HepG2 (cell line): ENCODE measurements around the gene ACSM2B. TPM values are rescaled to one million over a fixed set of nuclear protein-coding genes. Genes with fewer than 3 reads are reported as not detected.
A peak's percentile ranks its signal among the peaks of the same experiment; 100 is the strongest.

Experiments used
- ATAC-seq: fragments of 200-7000 bp; cut with Tn5 transposase; 3 replicates; pipeline ENCODE4 v1.9.1; 2020; ENCODE audit warnings: mild to moderate bottlenecking, moderate library complexity
- BruUV-seq: library from RNA; stranded (reverse); fragments of 400-500 nt; replicated peaks from 2 replicates; lab custom pipeline; 2021; lab: Mats Ljungman, UMichigan
- CTCF ChIA-PET: fragments of 300-600 bp; formaldehyde crosslinking; extraction: SDS; loops from one replicate; lab custom pipeline; 2021; ENCODE audit warnings: low total read pairs, inconsistent platforms, low intra/inter-chr PET ratio; lab: Yijun Ruan, JAX
- POLR2A ChIA-PET: fragments of 350-600 bp; sonication (Branson Sonifier 250); formaldehyde crosslinking; loops from one replicate; lab custom pipeline; 2020; ENCODE audit warnings: antibody characterized with exemption, inconsistent platforms; lab: Yijun Ruan, JAX
- DNase-seq: peaks from one replicate; pipeline ENCODE4 v3.0.0-alpha.2; 2015; ENCODE audit warnings: low spot score
- FAIRE-seq: peaks from 3 replicates; lab custom pipeline; 2011; peaks lifted over from hg19 to GRCh38; lab: Jason Lieb, UNC
- H2AFZ ChIP-seq: one replicate; pipeline ENCODE4 v1.6.1; 2011; ENCODE audit warnings: low read length, inconsistent platforms
- H3K27ac ChIP-seq: fragments of 300-600 bp; 3 replicates; pipeline ENCODE4 v1.8.0; 2011; ENCODE audit warnings: mixed run types, mild to moderate bottlenecking, mixed read lengths, low read length, inconsistent platforms; ENCODE audit not compliant: insufficient read depth; ENCODE audit errors: extremely low read length
- H3K27me3 ChIP-seq, 2 experiments: fragments of 200-600 bp in 1 of 2; 2 replicates in 1 of 2; 3 replicates in 1 of 2; pipeline versions ENCODE4 v1.6.0 to v1.8.0; 2011; ENCODE audit warnings: low read length in 2 of 2, mild to moderate bottlenecking in 2 of 2, moderate library complexity in 2 of 2, inconsistent platforms in 1 of 2; ENCODE audit not compliant: insufficient read depth in 2 of 2, control insufficient read depth in 1 of 2
- H3K36me3 ChIP-seq, 2 experiments: fragments of 200-600 bp in 1 of 2; replicated peaks in 1 of 2; 2 replicates in 1 of 2; 3 replicates in 1 of 2; pipeline versions ENCODE4 v1.5.1 to v1.8.0; 2011; ENCODE audit warnings: low read length in 2 of 2, inconsistent platforms in 1 of 2; ENCODE audit not compliant: insufficient read depth in 2 of 2, control insufficient read depth in 1 of 2
- H3K4me1 ChIP-seq: 2 replicates; pipeline ENCODE4 v1.5.1; 2012; ENCODE audit warnings: low read length, inconsistent platforms; ENCODE audit not compliant: insufficient read depth
- H3K4me2 ChIP-seq: 2 replicates; pipeline ENCODE4 v1.6.0; 2011; ENCODE audit warnings: low read depth, low read length, inconsistent platforms
- H3K4me3 ChIP-seq, 3 experiments: fragments of 200-600 bp in 1 of 3; sonication (generic), shearing (Covaris generic) in 1 of 3; replicated peaks in 1 of 3; 2 replicates each; pipeline ENCODE4 v1.5.1; 2011 to 2016; ENCODE audit warnings: low read length in 3 of 3, inconsistent platforms in 2 of 3, low read depth in 2 of 3, mild to moderate bottlenecking in 2 of 3, control low read depth in 1 of 3, mixed read lengths in 1 of 3; ENCODE audit not compliant: insufficient read depth in 1 of 3
- H3K79me2 ChIP-seq: one replicate; pipeline ENCODE4 v1.6.1; 2011; ENCODE audit warnings: low read length, inconsistent platforms; ENCODE audit not compliant: insufficient read depth
- H3K9ac ChIP-seq: 2 replicates; pipeline ENCODE4 v1.6.0; 2011; ENCODE audit warnings: mild to moderate bottlenecking, low read depth, low read length, inconsistent platforms; ENCODE audit not compliant: insufficient read depth
- H3K9me3 ChIP-seq: 2 replicates; pipeline ENCODE4 v1.5.1; 2012; ENCODE audit warnings: mild to moderate bottlenecking, low read length
- H4K20me1 ChIP-seq: 2 replicates; pipeline ENCODE4 v1.6.0; 2011; ENCODE audit warnings: inconsistent platforms, mild to moderate bottlenecking, low read length, moderate library complexity; ENCODE audit not compliant: insufficient read depth
- ZFY ChIP-seq: sonication (generic); formaldehyde crosslinking; IDR thresholded peaks from 2 replicates; pipeline ENCODE4 v1.4.0; 2020; ENCODE audit warnings: missing genetic modification reagents
- ZNF430 ChIP-seq: sonication (generic); formaldehyde crosslinking; IDR thresholded peaks from 2 replicates; pipeline ENCODE4 v1.9.0; 2021; ENCODE audit warnings: mild to moderate bottlenecking, missing genetic modification reagents
- WGBS: methylation state at CpG from one replicate; pipeline ENCODE4 v1.1.6; 2017; ENCODE audit warnings: low lambda C conversion rate; 5-methylcytosine and 5-hydroxymethylcytosine counted together
- in situ Hi-C: cut with HindIII; loops from 2 replicates; pipeline ENCODE4 v1.10.0; 2017; ENCODE audit warnings: low pct_unique_long_range_greater_than_20kb; ENCODE audit not compliant: extremely low pct_ligation_motif_present
- intact Hi-C: fragments of 100-400 bp; cut with micrococcal nuclease; formaldehyde crosslinking; loops from one replicate; pipeline ENCODE4 v1.10.0; 2022; ENCODE audit not compliant: unreplicated experiment
- polyA plus RNA-seq, 8 experiments: library from polyadenylated mRNA; depleted of rRNA in 3 of 8; stranded (reverse) in 7 of 8; unstranded in 1 of 8; fragments of >200 nt; fragmentation: Illumina TruSeq in 4 of 8; extraction: Trizol in 4 of 8; gene quantifications; 2 replicates each; pipeline versions ENCODE4 v1.2.1 to v1.2.3, GENCODE V29; 2011 to 2016; ENCODE audit warnings: low read depth in 4 of 8, missing spikeins in 1 of 8, mixed read lengths in 1 of 8; ENCODE audit not compliant: insufficient read depth in 1 of 8
- total RNA-seq, 5 experiments: library from RNA; depleted of rRNA; stranded (reverse); fragments of >200 nt; fragmentation: Illumina TruSeq; extraction: Trizol; gene quantifications; 2 replicates each; pipeline ENCODE4 v1.2.3, GENCODE V29; 2016; ENCODE audit warnings: low read depth in 1 of 5
- TF ChIP-seq, protein P1 (sequence below): sonication (generic); formaldehyde crosslinking; IDR thresholded peaks from 2 replicates; pipeline ENCODE4 v1.4.0; 2020; ENCODE audit warnings: mild to moderate bottlenecking, missing genetic modification reagents

Gene ACSM2B
- total and polyA plus RNA-seq, 2 of the 13 experiments (the other 11 are each of a cell fraction or from before 2014, with no cell fraction given) = 22.9 to 34.0 TPM

DNA sequence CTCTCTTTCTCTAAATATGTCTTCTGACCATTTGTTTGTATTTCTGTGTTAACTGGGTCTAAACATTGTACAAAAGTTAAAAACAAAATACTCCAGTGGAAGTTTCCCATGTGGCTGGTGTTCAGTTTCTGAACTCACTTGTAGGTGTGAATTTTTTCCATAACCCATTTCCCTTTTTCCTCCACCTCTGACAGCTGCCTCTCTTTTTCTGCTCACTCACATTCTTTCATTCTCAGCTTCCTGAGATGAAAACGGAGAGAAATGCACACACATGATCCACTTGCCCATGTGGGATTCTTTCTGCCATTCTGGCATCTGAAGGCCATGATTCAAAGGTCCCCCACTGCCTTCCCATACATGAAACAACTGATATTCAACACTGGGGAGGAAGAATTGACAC lies 41.1 kb upstream of the ACSM2B start:
- H3K4me3 ChIP-seq = no peak overlapping the region
- FAIRE-seq (no peak), ATAC-seq (no peak), DNase-seq (no peak)
- H4K20me1 ChIP-seq = no peaks in the 10 kb centered on the region
- BruUV-seq = no TSS peak
- H3K36me3 ChIP-seq = no peaks in the 10 kb centered on the region
- TF ChIP-seq, protein P1, sequence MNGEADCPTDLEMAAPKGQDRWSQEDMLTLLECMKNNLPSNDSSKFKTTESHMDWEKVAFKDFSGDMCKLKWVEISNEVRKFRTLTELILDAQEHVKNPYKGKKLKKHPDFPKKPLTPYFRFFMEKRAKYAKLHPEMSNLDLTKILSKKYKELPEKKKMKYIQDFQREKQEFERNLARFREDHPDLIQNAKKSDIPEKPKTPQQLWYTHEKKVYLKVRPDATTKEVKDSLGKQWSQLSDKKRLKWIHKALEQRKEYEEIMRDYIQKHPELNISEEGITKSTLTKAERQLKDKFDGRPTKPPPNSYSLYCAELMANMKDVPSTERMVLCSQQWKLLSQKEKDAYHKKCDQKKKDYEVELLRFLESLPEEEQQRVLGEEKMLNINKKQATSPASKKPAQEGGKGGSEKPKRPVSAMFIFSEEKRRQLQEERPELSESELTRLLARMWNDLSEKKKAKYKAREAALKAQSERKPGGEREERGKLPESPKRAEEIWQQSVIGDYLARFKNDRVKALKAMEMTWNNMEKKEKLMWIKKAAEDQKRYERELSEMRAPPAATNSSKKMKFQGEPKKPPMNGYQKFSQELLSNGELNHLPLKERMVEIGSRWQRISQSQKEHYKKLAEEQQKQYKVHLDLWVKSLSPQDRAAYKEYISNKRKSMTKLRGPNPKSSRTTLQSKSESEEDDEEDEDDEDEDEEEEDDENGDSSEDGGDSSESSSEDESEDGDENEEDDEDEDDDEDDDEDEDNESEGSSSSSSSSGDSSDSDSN (CRISPR knock-in tag) = no peak
- 0 out of 2 replicates have a peak, but pooled peaks have one; percentile 17 for TF ChIP-seq ZFY (CRISPR knock-in tag)
- 0 out of 2 replicates have a peak, but pooled peaks have one; percentile 27 for TF ChIP-seq ZNF430 (CRISPR knock-in tag)
- H3K9me3 ChIP-seq = no peaks in the 10 kb centered on the region
- intact Hi-C loops = loop anchor here (5.0 kb wide), 1 partner anchor 230 kb away; no protein-coding TSS in a partner anchor
- ChIA-PET CTCF (no interaction called here), POLR2A (interaction anchor here (1.8 kb wide), 1 partner anchor 19 kb away, joined by 5 read pairs; no protein-coding TSS in a partner anchor)
- H2AFZ ChIP-seq = no peak overlapping the region
- H3K9ac ChIP-seq = no peak overlapping the region
- H3K27me3 ChIP-seq = peaks cover 0 to 9% of the 10 kb centered on the region in 2 experiments; a peak in 3 of 5 replicates
- in situ Hi-C loops = no loop called here
- H3K27ac ChIP-seq = no peak overlapping the region
- H3K4me2 ChIP-seq = no peak overlapping the region
- no peaks in the 10 kb centered on the region for H3K79me2 ChIP-seq
- WGBS = 47% methylated on average over 1 of the region's 1 CpG
- peaks cover 72% of the 10 kb centered on the region for H3K4me1 ChIP-seq
